ENCODE measurements around the gene STIM2.
"Not testable (repeated sequence)": the region's sequence is repeated elsewhere in the genome, so short reads cannot be mapped to it uniquely, and the experiment has no call there.

- TF ChIP-seq, protein P1, sequence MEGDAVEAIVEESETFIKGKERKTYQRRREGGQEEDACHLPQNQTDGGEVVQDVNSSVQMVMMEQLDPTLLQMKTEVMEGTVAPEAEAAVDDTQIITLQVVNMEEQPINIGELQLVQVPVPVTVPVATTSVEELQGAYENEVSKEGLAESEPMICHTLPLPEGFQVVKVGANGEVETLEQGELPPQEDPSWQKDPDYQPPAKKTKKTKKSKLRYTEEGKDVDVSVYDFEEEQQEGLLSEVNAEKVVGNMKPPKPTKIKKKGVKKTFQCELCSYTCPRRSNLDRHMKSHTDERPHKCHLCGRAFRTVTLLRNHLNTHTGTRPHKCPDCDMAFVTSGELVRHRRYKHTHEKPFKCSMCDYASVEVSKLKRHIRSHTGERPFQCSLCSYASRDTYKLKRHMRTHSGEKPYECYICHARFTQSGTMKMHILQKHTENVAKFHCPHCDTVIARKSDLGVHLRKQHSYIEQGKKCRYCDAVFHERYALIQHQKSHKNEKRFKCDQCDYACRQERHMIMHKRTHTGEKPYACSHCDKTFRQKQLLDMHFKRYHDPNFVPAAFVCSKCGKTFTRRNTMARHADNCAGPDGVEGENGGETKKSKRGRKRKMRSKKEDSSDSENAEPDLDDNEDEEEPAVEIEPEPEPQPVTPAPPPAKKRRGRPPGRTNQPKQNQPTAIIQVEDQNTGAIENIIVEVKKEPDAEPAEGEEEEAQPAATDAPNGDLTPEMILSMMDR (IDR thresholded peaks at IDR 0.05), result not testable (repeated sequence)
- TF ChIP-seq REST (IDR thresholded peaks at IDR 0.05; ENCODE audit: insufficient read depth in 1 of 2, low read depth in 2 of 2, low read length in 1 of 2); POLR2AphosphoS5 (IDR thresholded peaks at IDR 0.05; ENCODE audit: low read depth, low read length); TCF7L2 (IDR thresholded peaks at IDR 0.05; ENCODE audit: low read depth, low read length); SIN3A (IDR thresholded peaks at IDR 0.05; ENCODE audit: borderline replicate concordance, insufficient read depth, low read depth, low read length): not testable (repeated sequence)
Observed at GRCh38 chr4:26975464-26976181, 115.0 kb downstream of the STIM2 start.

Data from Panc1 (cell line).